AG10803 (cell line): ENCODE results near the gene SP140.
"Not testable (repeated sequence)": the region's sequence is repeated elsewhere in the genome, so short reads cannot be mapped to it uniquely, and the experiment has no call there.

Experiments
- DNase-seq: peaks from one replicate; pipeline ENCODE4 v3.0.0; 2010; ENCODE audit warnings: low read depth
- H3K4me3 ChIP-seq: 2 replicates; pipeline ENCODE4 v1.5.1; 2011; ENCODE audit warnings: mild to moderate bottlenecking, low read length, control low read depth
- CTCF ChIP-seq: conservative IDR thresholded peaks from 2 replicates; pipeline ENCODE4 v1.5.1; 2011; ENCODE audit warnings: mild to moderate bottlenecking, low read length, control low read depth, inconsistent platforms

The SP140 gene

GRCh38 chr2:230329946-230330605, 104.5 kb downstream of the SP140 start:
- H3K4me3 ChIP-seq: no peak overlapping the region
- TF ChIP-seq CTCF: no peak
- DNase-seq: no peak

DNA sequence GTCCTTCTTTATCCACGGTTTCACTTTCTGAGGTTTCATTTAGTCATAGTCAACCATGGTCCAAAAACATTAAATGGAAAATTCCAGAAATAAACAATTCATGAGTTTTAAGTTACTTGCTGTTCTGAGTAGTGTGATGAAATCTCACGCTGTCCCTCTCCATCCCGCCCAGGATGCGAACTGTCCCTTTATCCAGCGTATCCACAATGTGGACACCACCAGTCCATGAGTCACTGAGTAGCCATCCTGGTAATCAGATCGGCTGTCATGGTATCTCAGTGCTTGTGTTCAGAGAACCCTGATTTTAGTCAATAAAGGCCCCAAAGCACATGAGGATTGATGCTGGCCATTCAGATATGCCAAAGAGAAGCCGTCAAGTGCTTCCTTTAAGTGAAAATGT, 105.2 kb downstream of the SP140 start:
- no peak for DNase-seq
- TF ChIP-seq CTCF: no peak

DNA sequence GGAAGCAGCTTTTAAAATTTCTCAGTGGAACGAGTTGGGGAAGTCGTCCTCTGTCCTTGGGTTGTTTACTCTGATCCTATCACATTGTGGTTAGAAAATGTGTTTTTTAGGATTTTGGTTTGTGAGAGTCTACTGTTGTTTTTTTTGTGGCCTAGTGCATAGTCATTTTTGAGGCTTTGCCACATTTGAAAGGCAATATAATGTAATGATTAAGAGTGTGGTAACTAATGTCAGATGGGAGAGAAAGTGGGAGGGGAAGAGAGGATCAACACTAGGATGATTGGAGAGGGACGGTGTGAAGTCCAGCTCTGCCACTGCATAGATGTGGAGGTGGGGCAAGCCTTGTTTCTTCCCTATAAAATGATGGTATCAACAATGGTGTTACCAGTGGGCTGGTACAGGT, 109.9 kb downstream of the SP140 start:
- H3K4me3 ChIP-seq: no peak overlapping the region
- no peak for TF ChIP-seq CTCF
- peak; percentile 24 for DNase-seq

More for the DNA sequence above, 105.2 kb downstream of the SP140 start:
- H3K4me3 ChIP-seq: no peak overlapping the region

GRCh38 chr2:230335864-230336506, 110.4 kb downstream of the SP140 start:
- no peak for TF ChIP-seq CTCF
- no peak overlapping the region for H3K4me3 ChIP-seq
- no peak for DNase-seq

GRCh38 chr2:230341936-230342528, 116.5 kb downstream of the SP140 start:
- not testable (repeated sequence) for H3K4me3 ChIP-seq, DNase-seq

DNA sequence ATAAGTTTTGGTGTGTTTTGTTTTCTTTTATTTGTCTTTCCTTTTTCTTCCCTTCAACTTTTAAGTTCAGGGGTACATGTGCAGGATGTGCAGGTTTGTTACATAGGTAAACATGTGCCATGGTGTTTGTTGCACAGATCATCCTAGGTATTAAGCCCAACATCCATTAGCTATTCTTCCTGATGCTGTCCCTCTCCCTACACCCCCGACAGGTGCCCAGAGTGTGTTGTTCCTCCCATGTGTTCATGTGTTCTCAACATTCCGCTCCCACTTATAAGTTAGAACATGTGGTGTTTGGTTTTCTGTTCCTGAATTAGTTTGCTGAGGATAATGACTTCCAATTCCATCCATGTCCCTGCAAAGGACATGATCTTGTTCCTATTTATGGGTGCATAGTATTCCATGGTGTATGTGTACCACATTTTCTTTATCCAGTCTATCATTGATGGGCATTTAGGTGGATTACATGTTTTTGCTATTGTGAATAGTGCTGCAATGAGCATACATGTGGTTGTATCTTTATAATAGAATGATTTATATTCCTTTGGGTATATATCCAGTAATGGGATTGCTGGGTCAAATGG, 117.6 kb downstream of the SP140 start:
- H3K4me3 ChIP-seq, DNase-seq: not testable (repeated sequence)

DNA sequence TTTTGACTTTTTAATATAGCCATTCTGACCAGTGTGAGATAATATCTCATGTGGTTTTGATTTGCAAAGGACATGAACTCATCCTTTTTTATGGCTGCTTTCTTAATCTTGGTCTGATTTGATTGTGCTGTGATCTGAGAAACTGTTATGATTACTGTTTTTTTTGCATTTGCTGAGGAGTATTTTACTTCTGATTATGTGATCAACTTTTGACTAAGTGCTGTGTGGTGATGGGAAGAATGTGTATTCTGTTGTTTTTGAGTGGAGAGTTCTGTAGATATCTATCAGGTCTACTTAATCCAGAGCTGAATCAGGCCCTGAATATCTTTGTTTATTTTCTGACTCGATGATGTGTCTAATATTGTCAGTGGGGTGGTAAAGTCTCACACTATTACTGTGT, 118.2 kb downstream of the SP140 start:
- no peak overlapping the region for H3K4me3 ChIP-seq
- TF ChIP-seq CTCF: no peak
- peak; percentile 13 for DNase-seq

DNA sequence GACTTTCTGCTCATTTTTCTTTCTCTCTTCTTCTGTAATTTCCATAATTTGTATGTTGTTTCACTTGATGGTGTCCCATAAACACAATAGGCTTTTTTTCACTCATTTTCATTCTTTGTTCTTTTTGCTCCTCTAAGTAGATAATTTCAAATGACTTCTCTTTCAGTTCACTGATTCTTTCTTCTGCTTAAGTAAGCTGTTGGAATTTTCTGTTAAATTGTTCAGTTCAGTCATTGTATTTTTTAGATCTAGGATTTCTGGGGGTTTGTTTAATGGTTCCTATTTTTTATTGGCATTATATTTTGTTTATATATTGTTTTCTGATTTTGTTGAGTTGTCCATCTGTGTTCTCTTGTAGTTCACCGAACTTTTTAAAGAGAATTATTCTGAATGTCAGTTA, 120.9 kb downstream of the SP140 start:
- no peak for DNase-seq
- no peak overlapping the region for H3K4me3 ChIP-seq
- TF ChIP-seq CTCF: no peak
